DOHH2 (cell line): ENCODE data around the gene SUPT4H1.

ENCODE experiments used
- H3F3A ChIP-seq: fragments of 200-600 bp; sonication (generic), shearing (Covaris generic); 2 replicates; pipeline ENCODE4 v1.6.0; 2016; ENCODE audit warnings: antibody characterized with exemption, mild to moderate bottlenecking; ENCODE audit not compliant: control insufficient read depth, insufficient read depth
- H3K27ac ChIP-seq: fragments of 200-600 bp; sonication (generic); 2 replicates; pipeline ENCODE4 v1.5.1; 2014; ENCODE audit warnings: low read depth, mild to moderate bottlenecking, low read length, moderate library complexity
- H3K27me3 ChIP-seq: fragments of 200-600 bp; sonication (generic); 2 replicates; pipeline ENCODE4 v1.6.1; 2014; ENCODE audit warnings: mild to moderate bottlenecking, low read length, mixed read lengths; ENCODE audit not compliant: control insufficient read depth
- H3K36me3 ChIP-seq: fragments of 200-600 bp; sonication (generic); 2 replicates; pipeline ENCODE4 v1.6.1; 2014; ENCODE audit warnings: mild to moderate bottlenecking, low read length, moderate library complexity, mixed read lengths; ENCODE audit not compliant: control insufficient read depth
- H3K4me1 ChIP-seq: fragments of 200-600 bp; sonication (generic); 2 replicates; pipeline ENCODE4 v1.6.1; 2014; ENCODE audit warnings: mild to moderate bottlenecking, low read length, mixed read lengths; ENCODE audit not compliant: control insufficient read depth
- H3K4me2 ChIP-seq: fragments of 200-600 bp; sonication (generic); 2 replicates; pipeline ENCODE4 v1.6.0; 2014; ENCODE audit warnings: mild to moderate bottlenecking, low read length, moderate library complexity
- H3K4me3 ChIP-seq: fragments of 200-600 bp; sonication (generic); 2 replicates; pipeline ENCODE4 v1.5.1; 2014; ENCODE audit warnings: mild to moderate bottlenecking, low read length, mixed read lengths
- H3K79me2 ChIP-seq: fragments of 200-600 bp; sonication (generic); 2 replicates; pipeline ENCODE4 v1.6.1; 2014; ENCODE audit warnings: mild to moderate bottlenecking, low read length, mixed read lengths; ENCODE audit not compliant: control insufficient read depth
- H3K9me2 ChIP-seq: fragments of 200-600 bp; sonication (generic); replicated peaks from 2 replicates; pipeline ENCODE4 v1.6.1; 2014; ENCODE audit warnings: mild to moderate bottlenecking, low read length, mixed read lengths; ENCODE audit not compliant: control insufficient read depth
- H3K9me3 ChIP-seq: fragments of 200-600 bp; sonication (generic); 2 replicates; pipeline ENCODE4 v1.6.1; 2014; ENCODE audit warnings: antibody characterized with exemption, low read length, mixed read lengths; ENCODE audit not compliant: control insufficient read depth, insufficient read depth
- H4K20me1 ChIP-seq: fragments of 200-600 bp; sonication (generic); 2 replicates; pipeline ENCODE4 v1.6.0; 2014; ENCODE audit warnings: low read depth, mild to moderate bottlenecking, antibody characterized with exemption, low read length, moderate library complexity; ENCODE audit not compliant: control insufficient read depth, insufficient read depth
- EZH2phosphoT487 ChIP-seq: fragments of 200-600 bp; sonication (generic); IDR thresholded peaks from 2 replicates; pipeline ENCODE4 v1.6.1; 2017; ENCODE audit warnings: borderline replicate concordance, mild to moderate bottlenecking, antibody characterized with exemption, low read length, moderate library complexity, mixed read lengths
- TF ChIP-seq, protein P1 (sequence below): fragments of 200-600 bp; sonication (generic); IDR thresholded peaks from one replicate; pipeline ENCODE4 v1.5.1; 2014; ENCODE audit warnings: antibody characterized with exemption, mild to moderate bottlenecking, low read depth, low read length; ENCODE audit not compliant: poor library complexity, severe bottlenecking

Gene SUPT4H1

DNA sequence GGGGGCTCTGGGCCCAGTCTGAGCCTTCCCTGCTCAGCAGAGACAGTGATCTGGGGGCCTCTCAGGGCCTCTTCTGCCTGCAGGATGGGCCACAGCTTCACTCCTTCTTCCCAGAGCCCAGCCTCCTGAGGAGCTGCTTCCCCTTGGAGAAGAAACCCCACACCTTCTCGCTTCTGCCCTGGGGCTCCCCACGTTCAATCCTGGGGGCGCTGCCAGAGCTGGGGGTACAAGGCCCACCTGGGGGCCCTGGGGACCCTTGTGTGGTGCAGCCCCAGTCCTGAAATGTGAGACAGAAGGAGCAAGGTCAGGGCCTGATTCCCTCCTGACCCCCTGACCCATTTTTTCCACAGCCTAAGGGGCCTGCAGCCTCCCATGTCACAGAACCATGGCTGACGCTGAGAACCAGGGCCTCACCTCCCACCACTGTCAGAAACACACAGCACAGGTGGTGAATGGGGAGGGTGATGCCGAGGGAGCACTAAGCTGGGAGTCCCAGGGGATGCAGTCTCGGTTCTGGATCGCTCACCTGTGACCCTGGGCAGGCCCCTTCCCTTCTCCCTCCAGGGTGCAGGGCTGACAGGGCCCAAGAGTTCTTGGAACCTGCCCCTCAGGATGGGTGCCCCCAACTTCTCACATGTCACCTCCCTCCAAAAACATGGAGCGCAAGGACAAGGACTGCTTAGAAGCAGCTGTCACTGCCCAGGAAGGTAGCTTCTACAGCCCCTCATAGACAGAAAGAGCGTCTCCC, 49.7 kb downstream of the SUPT4H1 start:
- no peak overlapping the region for H3K4me3 ChIP-seq
- H3K4me2 ChIP-seq, result no peak overlapping the region
- no peaks in the 10 kb centered on the region for H3K79me2 ChIP-seq
- no peaks in the 10 kb centered on the region for H4K20me1 ChIP-seq
- H3K4me1 ChIP-seq, result no peaks in the 10 kb centered on the region; the same call in 1 of the 2 replicates
- TF ChIP-seq, protein P1, sequence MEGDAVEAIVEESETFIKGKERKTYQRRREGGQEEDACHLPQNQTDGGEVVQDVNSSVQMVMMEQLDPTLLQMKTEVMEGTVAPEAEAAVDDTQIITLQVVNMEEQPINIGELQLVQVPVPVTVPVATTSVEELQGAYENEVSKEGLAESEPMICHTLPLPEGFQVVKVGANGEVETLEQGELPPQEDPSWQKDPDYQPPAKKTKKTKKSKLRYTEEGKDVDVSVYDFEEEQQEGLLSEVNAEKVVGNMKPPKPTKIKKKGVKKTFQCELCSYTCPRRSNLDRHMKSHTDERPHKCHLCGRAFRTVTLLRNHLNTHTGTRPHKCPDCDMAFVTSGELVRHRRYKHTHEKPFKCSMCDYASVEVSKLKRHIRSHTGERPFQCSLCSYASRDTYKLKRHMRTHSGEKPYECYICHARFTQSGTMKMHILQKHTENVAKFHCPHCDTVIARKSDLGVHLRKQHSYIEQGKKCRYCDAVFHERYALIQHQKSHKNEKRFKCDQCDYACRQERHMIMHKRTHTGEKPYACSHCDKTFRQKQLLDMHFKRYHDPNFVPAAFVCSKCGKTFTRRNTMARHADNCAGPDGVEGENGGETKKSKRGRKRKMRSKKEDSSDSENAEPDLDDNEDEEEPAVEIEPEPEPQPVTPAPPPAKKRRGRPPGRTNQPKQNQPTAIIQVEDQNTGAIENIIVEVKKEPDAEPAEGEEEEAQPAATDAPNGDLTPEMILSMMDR, result no peak
- H3K9me2 ChIP-seq, result no peaks in the 10 kb centered on the region
- H3F3A ChIP-seq, result no peaks in the 10 kb centered on the region
- no peak overlapping the region for H3K27ac ChIP-seq
- no peaks in the 10 kb centered on the region for H3K9me3 ChIP-seq
- H3K36me3 ChIP-seq, result no peaks in the 10 kb centered on the region
- peaks cover 24% of the 10 kb centered on the region for H3K27me3 ChIP-seq

DNA sequence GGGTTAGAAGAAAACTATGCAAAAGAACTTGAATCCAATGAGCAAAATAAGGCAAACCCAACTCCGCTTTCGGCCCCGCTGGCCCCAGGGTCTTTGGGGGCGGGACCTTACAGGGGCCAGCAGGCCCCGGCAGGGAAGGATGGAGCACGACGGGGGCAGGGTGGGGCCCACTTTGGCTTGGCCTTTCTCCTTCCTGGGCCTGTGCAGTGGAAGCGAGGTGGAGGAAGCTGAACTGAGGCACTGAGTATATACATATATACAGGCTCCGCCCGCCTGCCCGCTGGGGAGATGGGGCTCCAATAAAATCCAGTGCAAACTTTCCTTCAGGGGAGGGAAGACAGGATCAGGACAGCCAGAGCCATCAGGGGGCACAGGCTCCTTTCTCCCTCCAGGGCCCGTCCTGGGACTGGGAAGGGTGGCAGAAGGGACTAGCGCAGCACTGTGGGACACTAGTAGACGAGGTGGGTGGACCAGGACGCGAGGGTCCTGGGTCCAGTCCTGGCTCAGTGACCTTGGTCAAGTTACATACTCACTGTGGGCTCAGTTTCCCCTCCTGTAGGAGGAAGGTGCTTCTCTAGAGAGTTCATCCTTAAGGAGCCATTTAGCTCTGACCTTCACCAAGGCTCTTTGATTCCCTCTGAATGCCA, 50.4 kb downstream of the SUPT4H1 start:
- Histone ChIP-seq H3K4me1 (no peaks in the 10 kb centered on the region; the same call in 1 of the 2 replicates), H3K4me2 (no peak overlapping the region), H3K27ac (no peak overlapping the region), H3K9me3 (no peaks in the 10 kb centered on the region), H3K9me2 (no peaks in the 10 kb centered on the region), H3K27me3 (peaks cover 24% of the 10 kb centered on the region), H3K36me3 (no peaks in the 10 kb centered on the region), H3F3A (no peaks in the 10 kb centered on the region), H3K79me2 (no peaks in the 10 kb centered on the region), H4K20me1 (no peaks in the 10 kb centered on the region), H3K4me3 (no peak overlapping the region)
- no peak for TF ChIP-seq EZH2phosphoT487
- TF ChIP-seq, protein P1, result no peak

DNA sequence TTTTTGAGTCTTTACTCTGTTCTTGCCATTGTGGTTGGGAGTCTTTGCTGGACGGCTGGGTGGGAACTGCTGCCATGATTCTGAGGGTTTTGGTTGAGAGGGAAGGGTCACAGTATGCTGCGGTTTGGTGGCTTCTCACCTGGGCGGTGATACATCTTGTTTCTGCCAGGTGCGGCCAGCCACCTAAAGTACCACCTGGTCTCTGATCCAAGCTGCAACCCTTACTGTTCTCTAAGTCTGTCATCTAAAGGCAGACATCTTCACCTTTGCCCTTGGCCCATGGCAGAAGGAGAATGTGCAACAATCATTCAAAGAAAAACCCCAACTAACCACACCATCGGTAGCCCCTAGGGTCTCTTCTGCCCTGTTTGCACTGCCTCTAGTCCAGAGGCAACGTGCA, 51.7 kb downstream of the SUPT4H1 start:
- H3F3A ChIP-seq, result no peaks in the 10 kb centered on the region
- H3K27me3 ChIP-seq, result peaks cover 28% of the 10 kb centered on the region
- H3K27ac ChIP-seq, result no peak overlapping the region
- no peaks in the 10 kb centered on the region; the same call in 1 of the 2 replicates for H3K4me1 ChIP-seq
- H3K4me3 ChIP-seq, result no peak overlapping the region
- H3K9me2 ChIP-seq, result no peaks in the 10 kb centered on the region
- no peaks in the 10 kb centered on the region for H3K36me3 ChIP-seq
- H3K9me3 ChIP-seq, result no peaks in the 10 kb centered on the region
- no peaks in the 10 kb centered on the region for H3K79me2 ChIP-seq
- no peak for TF ChIP-seq EZH2phosphoT487
- TF ChIP-seq, protein P1, result no peak
- H4K20me1 ChIP-seq, result no peaks in the 10 kb centered on the region
- no peak overlapping the region for H3K4me2 ChIP-seq
